Testis (tissue), 3 donors: Measurements from ENCODE around the gene KRT6C. TPM values are rescaled to one million over a fixed set of nuclear protein-coding genes. Genes with fewer than 3 reads are reported as not detected.
A peak's percentile ranks its signal among the peaks of the same experiment; 100 is the strongest.

ENCODE experiments used
- DNase-seq: peaks from one replicate; pipeline ENCODE4 v3.0.0-alpha.2; 2019
- H3K27ac ChIP-seq, 2 donors: fragments of 200-600 bp; sonication (generic); one replicate each; pipeline ENCODE4 v1.5.1; 2019
- H3K27me3 ChIP-seq: fragments of 200-600 bp; sonication (generic); one replicate; pipeline ENCODE4 v1.5.1; 2019
- H3K36me3 ChIP-seq: fragments of 200-600 bp; sonication (generic); one replicate; pipeline ENCODE4 v1.5.1; 2017; ENCODE audit warnings: low read depth; ENCODE audit errors: missing control alignments
- H3K4me1 ChIP-seq: fragments of 200-600 bp; sonication (generic); one replicate; pipeline ENCODE4 v1.5.1; 2019
- H3K4me3 ChIP-seq, 2 donors: fragments of 200-600 bp; sonication (generic); one replicate each; pipeline ENCODE4 v1.5.1; 2017 to 2019
- H3K9me3 ChIP-seq: fragments of 200-600 bp; sonication (generic); one replicate; pipeline ENCODE4 v1.5.1; 2017
- POLR2A ChIP-seq: fragments of 450-650 bp; IDR thresholded peaks from one replicate; pipeline ENCODE4 v1.6.1; 2017; ENCODE audit warnings: antibody characterized with exemption, mild to moderate bottlenecking, moderate library complexity
- WGBS, 2 donors: methylation state at CpG; one replicate each; pipeline ENCODE4 v1.1.5; 2018; 5-methylcytosine and 5-hydroxymethylcytosine counted together
- intact Hi-C: fragments of 100-400 bp; cut with DNase I; formaldehyde crosslinking; loops from one replicate; pipeline ENCODE4 v1.15.1; 2023; ENCODE audit warnings: low total_unique reads
- polyA plus RNA-seq: library from polyadenylated mRNA; stranded (reverse); fragments of 350-450 nt; fragmentation: Illumina TruSeq; extraction: RNeasy Lipid Tissue Mini Kit (QIAGEN cat#74804); gene quantifications from one replicate; pipeline ENCODE4 v1.2.3, GENCODE V29; 2014; ENCODE audit warnings: low read depth, low replicate concordance; ENCODE audit not compliant: insufficient read depth
- total RNA-seq, 2 donors: library from RNA; depleted of rRNA; stranded (reverse); fragments of >200 nt; gene quantifications; one replicate each; pipeline ENCODE4 v1.2.3, GENCODE V29; 2016
- TF ChIP-seq, protein P1 (sequence below), 3 experiments: fragments of 450-650 bp in 2 of 3; fragments of 200-600 bp in 1 of 3; sonication (generic) in 1 of 3; IDR thresholded peaks; one replicate each; pipeline ENCODE4 v1.5.1; 2016 to 2019; ENCODE audit warnings: antibody characterized with exemption in 3 of 3, mild to moderate bottlenecking in 2 of 3, moderate library complexity in 1 of 3

Gene KRT6C
- total and polyA plus RNA-seq, 3 donors from 2014 or later: 0.16 TPM; not detected in 2

DNA sequence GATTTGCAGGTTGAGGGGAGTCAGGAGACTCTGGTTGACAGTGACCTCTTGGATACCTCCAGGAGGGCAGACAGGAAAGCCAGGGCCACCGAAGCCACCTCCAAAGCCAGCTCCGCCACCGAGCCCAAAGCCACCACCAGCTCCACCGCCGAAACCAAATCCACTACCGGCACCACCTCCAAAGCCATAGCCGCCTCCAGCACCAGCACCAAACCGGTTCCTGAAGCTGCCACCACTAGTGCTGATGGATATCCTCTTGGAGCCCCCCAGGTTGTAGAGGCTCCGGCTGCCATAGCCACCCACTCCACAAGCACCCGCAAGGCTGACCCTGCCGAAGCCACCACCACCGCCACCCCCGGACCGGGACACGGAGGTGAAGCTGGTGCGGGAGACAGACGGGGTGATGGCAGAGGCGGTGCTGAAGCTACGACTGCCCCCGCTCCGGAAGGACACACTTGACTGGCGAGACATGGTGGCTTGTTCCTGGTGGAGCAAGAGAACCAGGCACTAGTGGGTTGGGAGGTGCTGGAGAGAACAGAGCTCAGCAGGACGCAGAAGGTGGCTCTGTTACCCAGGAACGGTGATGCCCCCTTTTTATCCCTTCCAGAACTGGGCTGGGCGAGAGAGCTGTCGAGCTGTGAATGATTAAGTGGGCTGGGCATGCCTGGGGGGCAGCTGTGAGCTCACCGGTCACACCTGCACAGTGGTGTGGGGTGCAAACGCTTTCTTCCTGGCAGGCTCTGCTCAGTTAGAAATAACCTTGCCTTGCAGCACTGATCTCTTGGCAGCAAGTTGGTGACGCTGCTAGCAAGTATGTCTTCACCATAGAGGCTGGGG, 46.4 kb upstream of the KRT6C start, which contains the start of gene KRT5:
TSS of gene KRT5 (minus strand) at position 569 of the 837 bp plus-strand sequence. CDS start at position 471, 98 bp downstream.
- WGBS, 2 donors: 84 to 91% methylated on average over 12 to 29 of the region's 29 CpGs
- H3K27ac ChIP-seq: no peak within 1 kb of the TSS
- TF ChIP-seq, protein P1, sequence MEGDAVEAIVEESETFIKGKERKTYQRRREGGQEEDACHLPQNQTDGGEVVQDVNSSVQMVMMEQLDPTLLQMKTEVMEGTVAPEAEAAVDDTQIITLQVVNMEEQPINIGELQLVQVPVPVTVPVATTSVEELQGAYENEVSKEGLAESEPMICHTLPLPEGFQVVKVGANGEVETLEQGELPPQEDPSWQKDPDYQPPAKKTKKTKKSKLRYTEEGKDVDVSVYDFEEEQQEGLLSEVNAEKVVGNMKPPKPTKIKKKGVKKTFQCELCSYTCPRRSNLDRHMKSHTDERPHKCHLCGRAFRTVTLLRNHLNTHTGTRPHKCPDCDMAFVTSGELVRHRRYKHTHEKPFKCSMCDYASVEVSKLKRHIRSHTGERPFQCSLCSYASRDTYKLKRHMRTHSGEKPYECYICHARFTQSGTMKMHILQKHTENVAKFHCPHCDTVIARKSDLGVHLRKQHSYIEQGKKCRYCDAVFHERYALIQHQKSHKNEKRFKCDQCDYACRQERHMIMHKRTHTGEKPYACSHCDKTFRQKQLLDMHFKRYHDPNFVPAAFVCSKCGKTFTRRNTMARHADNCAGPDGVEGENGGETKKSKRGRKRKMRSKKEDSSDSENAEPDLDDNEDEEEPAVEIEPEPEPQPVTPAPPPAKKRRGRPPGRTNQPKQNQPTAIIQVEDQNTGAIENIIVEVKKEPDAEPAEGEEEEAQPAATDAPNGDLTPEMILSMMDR (IDR thresholded peaks at IDR 0.05): no peak
- no peak for TF ChIP-seq POLR2A

DNA sequence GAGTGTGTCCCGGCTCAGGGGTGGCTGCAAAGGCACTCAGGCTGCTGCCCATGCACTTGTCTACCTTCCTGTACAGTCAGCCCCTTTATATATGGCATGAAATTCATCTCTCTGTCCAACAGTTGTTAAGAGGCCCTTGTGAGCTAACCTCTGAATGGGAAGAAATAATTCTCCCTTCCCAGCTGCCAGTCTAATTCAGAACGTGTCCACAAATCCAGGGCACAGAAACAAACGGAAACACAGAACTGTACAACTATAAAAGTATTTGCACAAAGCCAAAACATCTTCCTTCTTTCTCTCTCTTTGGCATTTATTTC, 45.7 kb upstream of the KRT6C start:
- 88 to 92% methylated on average over 3 of the region's 3 CpGs for WGBS, 2 donors
- H3K9me3 ChIP-seq: no peaks in the 10 kb centered on the region
- intact Hi-C loops: no loop called here
- DNase-seq: no peak
- no peak overlapping the region for H3K4me3 ChIP-seq
- no peaks in the 10 kb centered on the region for H3K36me3 ChIP-seq
- H3K27ac ChIP-seq: no peak overlapping the region
- no peaks in the 10 kb centered on the region for H3K4me1 ChIP-seq
- TF ChIP-seq, protein P1 (IDR thresholded peaks at IDR 0.05): no peak
- no peak for TF ChIP-seq POLR2A
- H3K27me3 ChIP-seq: no peaks in the 10 kb centered on the region

More for the DNA sequence above, 46.4 kb upstream of the KRT6C start, which contains the start of gene KRT5:
- intact Hi-C loops: no loop called here
- no peaks in the 10 kb centered on the region for H3K36me3 ChIP-seq
- no peaks in the 10 kb centered on the region for H3K4me1 ChIP-seq
- no peak for DNase-seq
- no peak within 1 kb of the TSS for H3K4me3 ChIP-seq
- H3K27me3 ChIP-seq: no peaks in the 10 kb centered on the region
- no peaks in the 10 kb centered on the region for H3K9me3 ChIP-seq

- no peaks in the 10 kb centered on the region for H3K9me3 ChIP-seq
- DNase-seq: peak; percentile 4
- no peak overlapping the region for H3K4me3 ChIP-seq
- no peaks in the 10 kb centered on the region for H3K4me1 ChIP-seq
- TF ChIP-seq POLR2A: no peak
- TF ChIP-seq, protein P1 (IDR thresholded peaks at IDR 0.05): no peak
- no peak overlapping the region for H3K27ac ChIP-seq
- intact Hi-C loops: no loop called here
- 86 to 96% methylated on average over 4 to 8 of the region's 8 CpGs for WGBS, 2 donors
- H3K36me3 ChIP-seq: no peaks in the 10 kb centered on the region
- H3K27me3 ChIP-seq: no peaks in the 10 kb centered on the region
These were observed 45.2 kb upstream of the KRT6C start for GRCh38 chr12:52518574-52519386.

GRCh38 chr12:52517888-52518287, 44.3 kb upstream of the KRT6C start:
- Histone ChIP-seq H3K4me3 (no peak overlapping the region), H3K9me3 (no peaks in the 10 kb centered on the region), H3K36me3 (no peaks in the 10 kb centered on the region), H3K27me3 (no peaks in the 10 kb centered on the region), H3K4me1 (no peaks in the 10 kb centered on the region), H3K27ac (no peak overlapping the region)
- intact Hi-C loops: no loop called here
- DNase-seq: no peak
- TF ChIP-seq, protein P1 (IDR thresholded peaks at IDR 0.05): no peak
- TF ChIP-seq POLR2A: no peak
- 95 to 99% methylated on average over 5 of the region's 5 CpGs for WGBS, 2 donors
